BLaER1 treated with 17β-estradiol and CSF1 and Interleukin-3, amounts not matched to agents 10 nM and 100 nM (cell line): ENCODE measurements around the gene CRAMP1.

ENCODE experiments used
- H3K27ac ChIP-seq, 11 experiments: shearing (Covaris generic); formaldehyde crosslinking; 2 replicates each; pipeline ENCODE4 v1.8.1; 2022
- H3K27me3 ChIP-seq, 11 experiments: shearing (Covaris generic); formaldehyde crosslinking; 2 replicates each; pipeline ENCODE4 v1.8.1; 2022
- H3K36me3 ChIP-seq, 11 experiments: shearing (Covaris generic); formaldehyde crosslinking; 2 replicates each; pipeline ENCODE4 v1.8.1; 2022
- H3K4me1 ChIP-seq, 10 experiments: shearing (Covaris generic); formaldehyde crosslinking; 2 replicates each; pipeline ENCODE4 v1.8.1; 2022
- H3K4me2 ChIP-seq, 11 experiments: shearing (Covaris generic); formaldehyde crosslinking; 2 replicates each; pipeline ENCODE4 v1.8.1; 2022
- H3K4me3 ChIP-seq, 10 experiments: shearing (Covaris generic); formaldehyde crosslinking; 2 replicates each; pipeline ENCODE4 v1.8.1; 2022
- H3K9ac ChIP-seq, 11 experiments: shearing (Covaris generic); formaldehyde crosslinking; 2 replicates each; pipeline ENCODE4 v1.8.1; 2022
- H3K9me3 ChIP-seq, 11 experiments: shearing (Covaris generic); formaldehyde crosslinking; replicated peaks in 1 of 11; 2 replicates each; pipeline ENCODE4 v1.8.1; 2022
- H4K20me1 ChIP-seq, 11 experiments: shearing (Covaris generic); formaldehyde crosslinking; 2 replicates each; pipeline ENCODE4 v1.8.1; 2022
- Cebpa-rat ChIP-seq, 11 experiments: shearing (Covaris generic); IDR thresholded peaks; 2 replicates each; pipeline ENCODE4 v1.8.1; 2022

Gene CRAMP1

GRCh38 chr16:1607971-1608370 is 4.2 kb upstream of the CRAMP1 start:
- Histone ChIP-seq H3K4me1 (peaks cover 20 to 27% (median 24%) of the 10 kb centered on the region in 10 experiments), H3K4me2 (no peak overlapping the region), H3K9ac (peak overlapping the region in 4 of 11 experiments; percentile 1 to 47 (median 22); a peak in 2 of 22 replicates), H3K9me3 (peaks cover 0 to 8% (median 0%) of the 10 kb centered on the region in 11 experiments; a peak in 4 of 22 replicates), H4K20me1 (peaks cover 0 to 7% (median 6%) of the 10 kb centered on the region in 11 experiments; a peak in 18 of 22 replicates), H3K36me3 (peaks cover 9 to 32% (median 21%) of the 10 kb centered on the region in 11 experiments; a peak in 20 of 22 replicates), H3K27me3 (peaks cover 1 to 7% (median 7%) of the 10 kb centered on the region in 11 experiments; a peak in 21 of 22 replicates), H3K27ac (no peak overlapping the region), H3K4me3 (no peak overlapping the region)
- no peak for TF ChIP-seq Cebpa-rat (IDR thresholded peaks at IDR 0.05)

GRCh38 chr16:1610071-1610898 is 1.9 kb upstream of the CRAMP1 start:
- H4K20me1 ChIP-seq = peaks cover 6 to 25% (median 24%) of the 10 kb centered on the region in 11 experiments; a peak in 20 of 22 replicates
- no peak for TF ChIP-seq Cebpa-rat (IDR thresholded peaks at IDR 0.05)
- peak overlapping the region; percentile 67 to 91 (median 80) for H3K4me3 ChIP-seq
- peak overlapping the region; percentile 73 to 88 (median 84) for H3K9ac ChIP-seq
- peaks cover 12 to 26% (median 21%) of the 10 kb centered on the region in 11 experiments; a peak in 21 of 22 replicates for H3K36me3 ChIP-seq
- peaks cover 0 to 8% (median 0%) of the 10 kb centered on the region in 11 experiments; a peak in 4 of 22 replicates for H3K9me3 ChIP-seq
- peak overlapping the region; percentile 92 to 99 (median 98) for H3K4me2 ChIP-seq
- peaks cover 33 to 43% (median 40%) of the 10 kb centered on the region in 10 experiments for H3K4me1 ChIP-seq
- H3K27me3 ChIP-seq = peaks cover 19 to 31% (median 30%) of the 10 kb centered on the region in 11 experiments
- peak overlapping the region; percentile 28 to 83 (median 78); a peak in 21 of 22 replicates for H3K27ac ChIP-seq

GRCh38 chr16:1610899-1611632 is 1.1 kb upstream of the CRAMP1 start:
- H3K27ac ChIP-seq = peak overlapping the region in 10 of 11 experiments; percentile 64 to 83 (median 78); a peak in 20 of 22 replicates

GRCh38 chr16:1613211-1613622 is 1.1 kb downstream of the CRAMP1 start:
- peak overlapping the region; percentile 83 to 96 (median 89) for H3K9ac ChIP-seq
- no peak for TF ChIP-seq Cebpa-rat (IDR thresholded peaks at IDR 0.05)
- peaks cover 30 to 43% (median 42%) of the 10 kb centered on the region in 11 experiments for H3K27me3 ChIP-seq
- H3K36me3 ChIP-seq = peaks cover 17 to 35% (median 31%) of the 10 kb centered on the region in 11 experiments; a peak in 21 of 22 replicates
- peaks cover 30 to 54% (median 51%) of the 10 kb centered on the region in 11 experiments; a peak in 21 of 22 replicates for H4K20me1 ChIP-seq
- peak overlapping the region; percentile 85 to 99 (median 97) for H3K4me3 ChIP-seq
- H3K4me1 ChIP-seq = peaks cover 43 to 53% (median 48%) of the 10 kb centered on the region in 10 experiments
- peaks cover 0 to 8% (median 0%) of the 10 kb centered on the region in 11 experiments; a peak in 4 of 22 replicates for H3K9me3 ChIP-seq
- peak overlapping the region in 10 of 11 experiments; percentile 46 to 80 (median 72); a peak in 15 of 22 replicates for H3K27ac ChIP-seq
- peak overlapping the region; percentile 90 to 100 (median 98) for H3K4me2 ChIP-seq

More at GRCh38 chr16:1610899-1611632, 1.1 kb upstream of the CRAMP1 start:
- no peak for TF ChIP-seq Cebpa-rat (IDR thresholded peaks at IDR 0.05)
- Histone ChIP-seq H3K4me1 (peaks cover 40 to 50% (median 47%) of the 10 kb centered on the region in 10 experiments), H3K4me2 (peak overlapping the region; percentile 92 to 99 (median 98)), H3K4me3 (peak overlapping the region; percentile 67 to 91 (median 80)), H3K36me3 (peaks cover 8 to 26% (median 21%) of the 10 kb centered on the region in 11 experiments), H4K20me1 (peaks cover 14 to 33% (median 31%) of the 10 kb centered on the region in 11 experiments; a peak in 20 of 22 replicates), H3K9me3 (peaks cover 0 to 8% (median 0%) of the 10 kb centered on the region in 11 experiments; a peak in 4 of 22 replicates), H3K27me3 (peaks cover 27 to 38% (median 38%) of the 10 kb centered on the region in 11 experiments), H3K9ac (peak overlapping the region; percentile 27 to 88 (median 83); a peak in 20 of 22 replicates)

GRCh38 chr16:1613728-1614455 is 1.7 kb downstream of the CRAMP1 start:
- peaks cover 43 to 53% (median 48%) of the 10 kb centered on the region in 10 experiments for H3K4me1 ChIP-seq
- peak overlapping the region; percentile 85 to 99 (median 97) for H3K4me3 ChIP-seq
- H4K20me1 ChIP-seq = peaks cover 34 to 61% (median 55%) of the 10 kb centered on the region in 11 experiments; a peak in 21 of 22 replicates
- H3K27ac ChIP-seq = peak overlapping the region; percentile 75 to 85 (median 82); a peak in 21 of 22 replicates
- H3K9ac ChIP-seq = peak overlapping the region; percentile 83 to 96 (median 89)
- peaks cover 0 to 8% (median 0%) of the 10 kb centered on the region in 11 experiments; a peak in 4 of 22 replicates for H3K9me3 ChIP-seq
- 0 out of 22 replicates have a peak, but pooled peaks of 1 of the 11 experiments have one; percentile 7 for TF ChIP-seq Cebpa-rat (IDR thresholded peaks at IDR 0.05)
- H3K27me3 ChIP-seq = peaks cover 30 to 43% (median 42%) of the 10 kb centered on the region in 11 experiments
- H3K4me2 ChIP-seq = peak overlapping the region; percentile 90 to 100 (median 98)
- peaks cover 23 to 42% (median 38%) of the 10 kb centered on the region in 11 experiments; a peak in 21 of 22 replicates for H3K36me3 ChIP-seq

- Histone ChIP-seq H3K27ac (peak overlapping the region; percentile 75 to 85 (median 82)), H3K36me3 (peaks cover 30 to 49% (median 45%) of the 10 kb centered on the region in 11 experiments), H3K4me3 (peak overlapping the region; percentile 85 to 99 (median 97)), H4K20me1 (peaks cover 40 to 68% (median 58%) of the 10 kb centered on the region in 11 experiments; a peak in 21 of 22 replicates), H3K9me3 (peaks cover 0 to 8% (median 0%) of the 10 kb centered on the region in 11 experiments; a peak in 4 of 22 replicates), H3K4me2 (peak overlapping the region; percentile 90 to 100 (median 98)), H3K4me1 (peaks cover 39 to 48% (median 43%) of the 10 kb centered on the region in 10 experiments), H3K9ac (peak overlapping the region; percentile 83 to 96 (median 89)), H3K27me3 (peaks cover 30 to 43% (median 42%) of the 10 kb centered on the region in 11 experiments)
- TF ChIP-seq Cebpa-rat (IDR thresholded peaks at IDR 0.05) = no peak
Observed at GRCh38 chr16:1614456-1615102, 2.4 kb downstream of the CRAMP1 start.

- H3K9me3 ChIP-seq = peaks cover 0 to 8% (median 0%) of the 10 kb centered on the region in 11 experiments; a peak in 4 of 22 replicates
- H3K36me3 ChIP-seq = peaks cover 42 to 61% (median 56%) of the 10 kb centered on the region in 11 experiments
- peak overlapping the region in 10 of 11 experiments; percentile 83 to 96 (median 89); a peak in 17 of 22 replicates for H3K9ac ChIP-seq
- H3K27ac ChIP-seq = no peak overlapping the region; a peak in 1 of 22 replicates
- TF ChIP-seq Cebpa-rat (IDR thresholded peaks at IDR 0.05) = no peak
- H3K27me3 ChIP-seq = peaks cover 30 to 43% (median 42%) of the 10 kb centered on the region in 11 experiments
- peaks cover 32 to 41% (median 36%) of the 10 kb centered on the region in 10 experiments for H3K4me1 ChIP-seq
- H3K4me2 ChIP-seq = peak overlapping the region; percentile 90 to 100 (median 98)
- H3K4me3 ChIP-seq = peak overlapping the region; percentile 85 to 99 (median 97); a peak in 19 of 20 replicates
- peaks cover 47 to 80% (median 70%) of the 10 kb centered on the region in 11 experiments; a peak in 21 of 22 replicates for H4K20me1 ChIP-seq
Observed at GRCh38 chr16:1615761-1616160, 3.6 kb downstream of the CRAMP1 start.
